ENCODE data around the gene MATN1.

GRCh38 chr1:30750731-30751291 is 27.4 kb upstream of the MATN1 start:
- TF ChIP-seq CTCF (optimal IDR thresholded peaks at IDR 0.05 in 1 of 3, IDR thresholded peaks at IDR 0.05 in 1 of 3, conservative IDR thresholded peaks at IDR 0.05 in 1 of 3; ENCODE audit: extremely low read depth in 1 of 3, insufficient read depth in 2 of 3, low read length in 3 of 3): no peak
- TF ChIP-seq EZH2 (IDR thresholded peaks at IDR 0.05; ENCODE audit: low read length): no peak

Measured in keratinocyte (primary cell).